ENCODE data around the gene CCND1. TPM values are rescaled to one million over a fixed set of nuclear protein-coding genes. Genes with fewer than 3 reads are reported as not detected.

Gene CCND1
- total RNA-seq, 1 experiment from 2014 or later = 372 TPM

GRCh38 chr11:69613594-69613993, 27.4 kb upstream of the CCND1 start:
- H2BK5ac ChIP-seq (ENCODE audit: insufficient read length, low read length) = no peak overlapping the region
- H3K4me1 ChIP-seq (ENCODE audit: insufficient read depth, low read length) = no peaks in the 10 kb centered on the region; the same call in 1 of the 2 replicates
- H3K18ac ChIP-seq (ENCODE audit: insufficient read length, low read depth, low read length) = no peak overlapping the region
- H2AK5ac ChIP-seq (ENCODE audit: insufficient read length, low read length) = no peak overlapping the region
- no peak overlapping the region for H3K4me2 ChIP-seq (ENCODE audit: insufficient read depth, insufficient read length, low read length)
- Mint-ChIP-seq H3K4me1 (peaks cover 20 to 24% of the 10 kb centered on the region in 2 experiments), H3K27me3 (ENCODE audit: low read depth) (peaks cover 11% of the 10 kb centered on the region), H3K4me3 (no peak overlapping the region), H3K27ac (no peak overlapping the region), H3K36me3 (ENCODE audit: insufficient read depth in 1 of 3, low read depth in 3 of 3) (peaks cover 0 to 5% (median 0%) of the 10 kb centered on the region in 3 experiments; a peak in 2 of 7 replicates), H3K9me3 (peaks cover 10 to 14% of the 10 kb centered on the region in 2 experiments; a peak in 4 of 5 replicates)
- H2AFZ ChIP-seq (ENCODE audit: low read length) = no peak overlapping the region
- no peak overlapping the region for H3K27ac ChIP-seq (ENCODE audit: insufficient read length, low read depth, low read length)
- no peaks in the 10 kb centered on the region for H3K79me1 ChIP-seq (ENCODE audit: insufficient read depth, low read depth, low read length, poor library complexity, severe bottlenecking)
- whole genome bisulfite sequencing (ENCODE audit: extremely low coverage, insufficient read length, low lambda C conversion rate) = no CpG with 5 or more reads among the region's 9 CpGs
- no peak overlapping the region for H2BK12ac ChIP-seq (ENCODE audit: insufficient read length, low read depth, low read length)
- no peak overlapping the region for H3K9ac ChIP-seq (ENCODE audit: extremely low read depth, insufficient read length, low read length)
- no peak for DNase-seq
- H2BK15ac ChIP-seq (ENCODE audit: low read depth, low read length) = no peak overlapping the region
- no peak overlapping the region for H2BK120ac ChIP-seq (ENCODE audit: low read depth, low read length, poor library complexity, severe bottlenecking)
- H4K20me1 ChIP-seq (ENCODE audit: control insufficient read depth, insufficient read depth, insufficient read length) = no peaks in the 10 kb centered on the region
- H4K5ac ChIP-seq (ENCODE audit: insufficient read length, low read depth, low read length) = no peak overlapping the region
- no peak overlapping the region for H3K23ac ChIP-seq (ENCODE audit: insufficient read length, low read depth, low read length)
- H3K79me2 ChIP-seq (ENCODE audit: insufficient read depth, low read length) = no peaks in the 10 kb centered on the region
- no peak overlapping the region for H4K8ac ChIP-seq (replicated peaks; ENCODE audit: insufficient read length, low read depth, low read length)
- no peaks in the 10 kb centered on the region for H3K27me3 ChIP-seq (ENCODE audit: insufficient read depth, low read length)
- no peak overlapping the region for H3K14ac ChIP-seq (ENCODE audit: insufficient read depth, low read length)
- no peaks in the 10 kb centered on the region for H3K23me2 ChIP-seq (ENCODE audit: insufficient read length, low read depth, low read length, poor library complexity, severe bottlenecking)
- H3K56ac ChIP-seq (ENCODE audit: insufficient read length, low read depth, low read length) = no peak overlapping the region
- no peak overlapping the region for H2BK20ac ChIP-seq (ENCODE audit: low read depth, low read length, poor library complexity, severe bottlenecking)
- H3T11ph ChIP-seq (ENCODE audit: low read length) = no peak overlapping the region
- H4K91ac ChIP-seq (ENCODE audit: insufficient read length, low read depth, low read length) = no peak overlapping the region
- H3K9me3 ChIP-seq (ENCODE audit: control insufficient read depth, low read depth, low read length) = no peaks in the 10 kb centered on the region
- H3K4ac ChIP-seq (ENCODE audit: low read depth, low read length) = no peak overlapping the region
- no peak for TF ChIP-seq CTCF (conservative IDR thresholded peaks at IDR 0.05)
